ENCODE measurements around the gene HSD17B3. TPM values are rescaled to one million over a fixed set of nuclear protein-coding genes. Genes with fewer than 3 reads are reported as not detected.

The HSD17B3 gene
- total and polyA plus RNA-seq, 10 of the 15 experiments (the other 5 are each of a cell fraction or from before 2014, with no cell fraction given) = not detected

GRCh38 chr9:96215841-96216240 is 86.1 kb downstream of the HSD17B3 start (continued):
- TF ChIP-seq ZZZ3 (IDR thresholded peaks at IDR 0.05; ENCODE audit: control insufficient read depth, insufficient read length, low read depth) (no peak), STAT1 (conservative IDR thresholded peaks at IDR 0.05) (no peak), CHD4 (IDR thresholded peaks at IDR 0.05) (no peak), ESRRA (IDR thresholded peaks at IDR 0.05; ENCODE audit: low read length) (no peak)

GRCh38 chr9:96214635-96215034 is 87.3 kb downstream of the HSD17B3 start:
- DNase-seq (ENCODE audit: low read depth, low spot score) (no peak), FAIRE-seq (no peak), ATAC-seq (no peak)
- no peak for TF ChIP-seq PAX8 (IDR thresholded peaks at IDR 0.05)
- no peak for TF ChIP-seq CEBPB (IDR thresholded peaks at IDR 0.05; ENCODE audit: borderline replicate concordance in 1 of 2, low read depth in 2 of 2, low read length in 2 of 2)
- TF ChIP-seq POLR2AphosphoS5 (IDR thresholded peaks at IDR 0.05; ENCODE audit: low read length) = no peak
- TF ChIP-seq BCL11A (IDR thresholded peaks at IDR 0.05; ENCODE audit: low read depth, low read length) = no peak
- 22% methylated on average over 5 of the region's 5 CpGs for WGBS (ENCODE audit: insufficient coverage, insufficient replicate concordance, low lambda C conversion rate, missing lambda C conversion rate)
- Histone ChIP-seq H3K4me3 (no peak overlapping the region), H3K9me3 (replicated peaks; ENCODE audit: control insufficient read depth, insufficient read depth, low read length) (no peaks in the 10 kb centered on the region; the same call in 2 of the 3 replicates), H2AFZ (ENCODE audit: control insufficient read depth, low read depth, low read length) (no peak overlapping the region), H3K27me3 (replicated peaks in 1 of 2; ENCODE audit: control insufficient read depth in 2 of 2, insufficient read depth in 2 of 2, low read length in 1 of 2) (peaks cover 0 to 2% of the 10 kb centered on the region in 2 experiments; a peak in 1 of 4 replicates), H3K79me2 (ENCODE audit: control insufficient read depth, insufficient read depth, low read length) (no peaks in the 10 kb centered on the region), H4K20me1 (ENCODE audit: control insufficient read depth, insufficient read depth) (no peaks in the 10 kb centered on the region), H3K36me3 (ENCODE audit: control insufficient read depth in 2 of 2, insufficient read depth in 2 of 2, low read length in 1 of 2) (no peaks in the 10 kb centered on the region), H3K4me2 (ENCODE audit: control insufficient read depth, insufficient read depth) (no peak overlapping the region), H3K27ac (ENCODE audit: control insufficient read depth, insufficient read depth) (no peak overlapping the region), H3K9ac (ENCODE audit: control insufficient read depth, insufficient read depth, low read length) (no peak overlapping the region), H3K4me1 (ENCODE audit: control insufficient read depth, insufficient read depth, low read length) (peaks cover 6% of the 10 kb centered on the region)
- BruUV-seq (replicated peaks) = no TSS peak
- CTCF ChIA-PET = interaction anchor here (1.7 kb wide), 1 partner anchor 100 kb away, joined by 5 read pairs; no protein-coding TSS in a partner anchor
- in situ Hi-C loops (cut with MboI) (loop anchor here (25.0 kb wide), 1 partner anchor 1527 kb away; no protein-coding TSS in a partner anchor), intact Hi-C loops (cut with micrococcal nuclease; ENCODE audit: unreplicated experiment) (loop anchor here (5.0 to 10.0 kb wide), 6 partner anchors 77 to 1530 kb away; no protein-coding TSS in a partner anchor)
- SMC1A ChIA-PET (ENCODE audit: uncharacterized antibody, unreplicated experiment) = no interaction called here
- POLR2A ChIA-PET = no interaction called here
- RAD21 ChIA-PET (ENCODE audit: unreplicated experiment) = no interaction called here
